GM12801 (cell line): ENCODE data around the gene HDAC11.

Experiments
- CTCF ChIP-seq: IDR thresholded peaks from one replicate; pipeline ENCODE4 v1.5.1; 2011; ENCODE audit warnings: control low read depth; ENCODE audit not compliant: insufficient read length; ENCODE audit errors: extremely low read depth

Gene HDAC11

DNA sequence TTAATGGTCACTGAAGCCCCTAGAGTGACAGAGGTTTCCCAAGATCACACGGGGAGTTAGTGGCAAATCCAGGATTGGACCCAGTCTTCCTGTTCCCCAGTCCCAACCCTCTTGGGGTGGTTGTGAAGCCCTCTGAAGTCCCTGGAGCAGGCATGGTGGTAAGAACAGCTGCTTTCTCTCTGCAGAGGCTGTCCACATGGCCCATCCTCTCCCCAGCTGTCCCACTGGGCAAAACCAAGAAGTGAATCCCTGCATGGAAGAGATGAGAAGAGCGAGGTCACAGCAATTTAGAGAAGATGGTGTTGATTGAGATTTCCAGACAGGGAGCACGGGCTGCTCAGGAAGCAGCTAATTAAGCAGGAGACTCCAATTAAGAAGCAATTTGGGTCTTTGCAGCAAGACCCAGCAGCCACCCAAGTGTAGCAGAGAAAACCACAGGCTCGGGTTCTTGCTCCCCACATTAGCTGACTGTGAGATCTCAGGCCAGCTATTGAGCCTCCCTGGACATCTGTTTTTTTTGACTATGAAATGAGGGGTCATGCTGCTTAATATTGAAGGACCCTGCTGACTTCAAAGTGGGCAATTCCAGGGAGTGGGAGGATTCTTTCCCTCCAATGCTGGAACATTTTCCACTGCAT is 14.8 kb upstream of the HDAC11 start:
- TF ChIP-seq CTCF: no peak

DNA sequence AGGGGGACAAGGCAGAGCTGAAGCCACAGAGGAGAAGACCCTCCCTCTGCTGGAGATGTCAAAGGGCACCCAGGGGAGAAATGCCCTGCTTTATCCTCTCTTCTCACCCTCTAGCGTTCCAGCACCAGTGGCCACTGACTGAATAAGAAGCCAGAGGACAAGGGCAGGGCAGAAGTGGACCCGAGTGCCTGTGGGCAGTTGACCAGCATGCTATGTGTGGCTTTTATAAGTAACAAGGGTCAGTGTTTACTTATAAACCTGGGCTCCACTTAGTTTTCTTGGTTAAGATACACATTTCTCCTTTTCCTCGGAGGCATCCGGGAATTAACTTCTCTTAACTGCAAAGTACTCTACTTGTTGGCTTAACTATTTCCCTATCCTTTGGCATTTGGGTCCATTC is 13.3 kb upstream of the HDAC11 start:
- TF ChIP-seq CTCF: no peak

GRCh38 chr3:13470894-13471574 is 9.1 kb upstream of the HDAC11 start:
- TF ChIP-seq CTCF: no peak

- no peak for TF ChIP-seq CTCF
Measured at GRCh38 chr3:13472286-13472685, 7.8 kb upstream of the HDAC11 start.

DNA sequence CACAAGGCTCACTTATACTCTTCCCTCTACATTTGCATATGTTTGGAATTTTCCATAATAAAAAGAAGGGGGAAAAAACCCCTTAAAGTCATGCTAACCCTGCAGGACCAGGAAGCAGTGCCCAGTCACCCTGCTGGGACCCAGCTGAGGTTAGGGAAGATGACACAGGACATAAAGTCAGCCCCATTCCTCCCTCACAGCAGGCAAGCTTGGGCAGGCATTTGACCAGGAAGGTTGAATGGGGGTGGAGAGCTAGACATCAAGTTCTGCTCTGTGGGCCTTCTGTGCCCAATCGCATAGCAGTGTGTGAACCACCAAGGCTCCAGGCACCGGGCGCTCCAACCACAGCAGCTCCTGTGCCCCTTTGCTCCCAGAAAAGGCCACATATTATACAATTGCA is 7.1 kb upstream of the HDAC11 start:
- no peak for TF ChIP-seq CTCF

GRCh38 chr3:13474021-13474420 is 6.1 kb upstream of the HDAC11 start:
- TF ChIP-seq CTCF: no peak

- no peak for TF ChIP-seq CTCF
Measured at GRCh38 chr3:13474776-13475303, 5.3 kb upstream of the HDAC11 start.
